ENCODE data around the gene DUSP7.

Gene DUSP7

GRCh38 chr3:52086976-52087663 is 30.7 kb upstream of the DUSP7 start:
- DNase-seq (ENCODE audit: low spot score) = no peak

- no peak for DNase-seq (ENCODE audit: low spot score)
Observed at GRCh38 chr3:52086461-52086860, 30.1 kb upstream of the DUSP7 start.

- no peak for DNase-seq (ENCODE audit: low spot score)
Observed at GRCh38 chr3:52085681-52086282, 29.4 kb upstream of the DUSP7 start.

GRCh38 chr3:52084954-52085680 is 28.7 kb upstream of the DUSP7 start:
- DNase-seq (ENCODE audit: low spot score) = no peak

GRCh38 chr3:52084216-52084945 is 28.0 kb upstream of the DUSP7 start:
- no peak for DNase-seq (ENCODE audit: low spot score)

GRCh38 chr3:52083556-52084087 is 27.3 kb upstream of the DUSP7 start:
- no peak for DNase-seq (ENCODE audit: low spot score)

- no peak for DNase-seq (ENCODE audit: low spot score)
Observed at GRCh38 chr3:52082951-52083350, 26.6 kb upstream of the DUSP7 start.

GRCh38 chr3:52080830-52081719 is 24.7 kb upstream of the DUSP7 start:
- no peak for DNase-seq (ENCODE audit: low spot score)

GRCh38 chr3:52079958-52080357 is 23.6 kb upstream of the DUSP7 start:
- no peak for DNase-seq (ENCODE audit: low spot score)

GRCh38 chr3:52078781-52079560 is 22.6 kb upstream of the DUSP7 start:
- no peak for DNase-seq (ENCODE audit: low spot score)

GRCh38 chr3:52077925-52078324 is 21.6 kb upstream of the DUSP7 start:
- no peak for DNase-seq (ENCODE audit: low spot score)

- no peak for DNase-seq (ENCODE audit: low spot score)
Observed at GRCh38 chr3:52076896-52077780, 20.8 kb upstream of the DUSP7 start.

GRCh38 chr3:52073490-52073889 is 17.1 kb upstream of the DUSP7 start:
- no peak for DNase-seq (ENCODE audit: low spot score)

- no peak for DNase-seq (ENCODE audit: low spot score)
Observed at GRCh38 chr3:52072471-52072870, 16.1 kb upstream of the DUSP7 start.

GRCh38 chr3:52072020-52072419 is 15.6 kb upstream of the DUSP7 start:
- DNase-seq (ENCODE audit: low spot score) = no peak

GRCh38 chr3:52070724-52071621 is 14.6 kb upstream of the DUSP7 start:
- no peak for DNase-seq (ENCODE audit: low spot score)

- no peak for DNase-seq (ENCODE audit: low spot score)
Observed at GRCh38 chr3:52069855-52070254, 13.5 kb upstream of the DUSP7 start.

GRCh38 chr3:52069135-52069534 is 12.8 kb upstream of the DUSP7 start:
- no peak for DNase-seq (ENCODE audit: low spot score)

Data from AG20443 (cell line).